GM23248 (cell line): Measurements from ENCODE around the gene FMNL3.

Source experiments
- EZH2 ChIP-seq: fragments of 200-600 bp; sonication (generic); IDR thresholded peaks from 2 replicates; pipeline ENCODE4 v1.6.1; 2018; ENCODE audit warnings: antibody characterized with exemption, mild to moderate bottlenecking; ENCODE audit not compliant: insufficient read depth, poor library complexity, severe bottlenecking
- EZH2phosphoT487 ChIP-seq: fragments of 200-600 bp; sonication (generic); IDR thresholded peaks from 2 replicates; pipeline ENCODE4 v1.6.1; 2018; ENCODE audit warnings: antibody characterized with exemption, moderate library complexity, mild to moderate bottlenecking, low read depth; ENCODE audit not compliant: insufficient read depth

DNA sequence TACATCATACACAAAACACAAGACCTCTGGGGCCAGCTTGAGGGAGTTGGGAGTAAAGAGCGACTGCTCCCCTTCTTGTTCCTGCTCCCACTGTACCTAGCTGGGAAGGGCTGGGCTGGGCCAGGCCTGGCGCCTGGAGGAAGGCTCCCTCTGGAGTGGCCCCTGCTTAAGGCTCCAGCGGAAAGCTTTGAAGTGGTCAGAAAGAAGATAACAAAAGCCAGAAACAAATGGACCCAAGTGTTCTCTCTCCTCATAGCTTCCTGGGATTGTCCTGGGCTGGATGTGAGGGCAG lies 58.5 kb downstream of the FMNL3 start:
- TF ChIP-seq EZH2 (no peak), EZH2phosphoT487 (no peak)
